DMS79 (cell line): ENCODE results near the gene TTLL11.

Source experiments
- DNase-seq: peaks from one replicate; lab custom pipeline; 2025; lab: John Stamatoyannopoulos, UW

TTLL11 gene

GRCh38 chr9:122050167-122050566 is 42.9 kb downstream of the TTLL11 start:
- no peak for DNase-seq

DNA sequence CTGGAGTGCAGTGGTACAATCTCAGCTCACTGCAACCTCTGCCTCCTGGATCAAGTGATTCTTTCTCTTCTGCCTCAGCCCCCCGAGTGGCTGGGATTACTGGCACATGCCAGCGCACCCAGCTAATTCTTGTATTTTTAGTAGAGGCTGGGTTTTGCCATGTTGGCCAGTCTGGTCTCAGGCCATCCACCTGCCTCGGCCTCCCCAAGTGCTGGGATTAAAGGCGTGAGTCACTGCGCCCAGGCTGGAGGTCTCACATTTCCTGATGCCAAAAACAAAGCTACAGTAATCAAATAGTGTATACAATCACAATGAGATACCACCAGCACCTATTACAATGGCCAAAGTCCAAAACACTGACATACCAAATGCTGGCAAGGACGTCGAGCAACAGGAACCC is 51.1 kb downstream of the TTLL11 start:
- no peak for DNase-seq

GRCh38 chr9:122040561-122041242 is 52.4 kb downstream of the TTLL11 start:
- DNase-seq, result no peak

GRCh38 chr9:122039234-122039633 is 53.9 kb downstream of the TTLL11 start:
- DNase-seq, result no peak

GRCh38 chr9:122036988-122037387 is 56.1 kb downstream of the TTLL11 start:
- DNase-seq, result no peak

DNA sequence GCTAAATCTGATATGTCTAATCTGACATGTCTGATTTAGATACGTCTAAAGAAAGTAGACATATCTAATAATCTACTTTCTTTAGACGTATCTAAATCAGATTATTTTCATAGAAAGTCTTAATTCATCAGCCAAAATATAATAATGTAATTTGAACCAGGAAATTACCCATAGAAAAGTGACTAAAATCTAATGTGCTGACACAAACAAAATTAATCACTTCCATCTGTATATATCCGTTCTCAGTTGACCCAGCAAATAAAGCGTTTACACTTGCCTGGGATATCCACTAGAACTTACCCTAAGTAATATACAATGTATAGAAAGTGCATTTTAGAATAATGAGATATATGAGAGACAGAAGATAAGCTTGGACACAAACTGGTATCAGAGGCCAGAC is 56.7 kb downstream of the TTLL11 start:
- DNase-seq, result no peak

GRCh38 chr9:122033775-122034373 is 59.2 kb downstream of the TTLL11 start:
- no peak for DNase-seq

DNA sequence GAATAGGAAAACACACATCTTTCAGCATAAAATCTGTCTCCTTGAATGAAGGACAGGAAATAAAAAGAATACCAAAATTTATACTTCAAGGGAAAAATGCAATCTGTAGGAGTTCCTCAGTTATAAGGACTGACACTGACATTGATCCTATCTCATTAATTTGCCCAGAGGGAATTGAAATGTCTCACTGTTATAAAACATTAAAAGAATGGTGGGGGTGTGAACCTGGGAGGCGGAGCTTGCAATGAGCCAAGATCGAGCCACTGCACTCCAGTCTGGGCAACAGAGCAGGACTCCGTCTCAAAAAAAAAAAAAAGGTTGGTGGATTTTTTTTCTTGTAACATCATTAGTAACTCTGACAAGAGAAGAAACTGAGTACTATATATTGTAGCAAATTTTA is 60.8 kb downstream of the TTLL11 start:
- DNase-seq, result no peak

DNA sequence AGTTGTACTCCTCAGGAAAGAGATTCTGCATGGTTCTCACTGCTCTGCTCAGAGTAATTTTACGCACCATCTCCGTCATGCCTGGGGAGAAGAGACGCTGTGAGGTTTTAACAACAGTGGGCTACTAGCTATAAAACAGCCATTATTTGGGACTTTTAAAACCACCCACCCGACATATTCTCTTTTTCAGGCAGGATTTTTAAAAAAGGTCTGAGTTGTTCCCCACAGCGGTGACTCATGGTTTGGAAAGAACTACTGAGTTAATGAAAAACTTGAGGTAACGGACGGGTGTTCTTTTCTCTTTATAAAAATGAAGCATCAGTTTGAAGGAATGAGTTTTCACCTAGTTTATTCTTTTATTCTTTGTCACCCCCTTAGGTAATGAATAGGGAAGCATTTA is 61.3 kb downstream of the TTLL11 start:
- DNase-seq, result no peak

GRCh38 chr9:122031157-122031556 is 62.0 kb downstream of the TTLL11 start:
- no peak for DNase-seq

DNA sequence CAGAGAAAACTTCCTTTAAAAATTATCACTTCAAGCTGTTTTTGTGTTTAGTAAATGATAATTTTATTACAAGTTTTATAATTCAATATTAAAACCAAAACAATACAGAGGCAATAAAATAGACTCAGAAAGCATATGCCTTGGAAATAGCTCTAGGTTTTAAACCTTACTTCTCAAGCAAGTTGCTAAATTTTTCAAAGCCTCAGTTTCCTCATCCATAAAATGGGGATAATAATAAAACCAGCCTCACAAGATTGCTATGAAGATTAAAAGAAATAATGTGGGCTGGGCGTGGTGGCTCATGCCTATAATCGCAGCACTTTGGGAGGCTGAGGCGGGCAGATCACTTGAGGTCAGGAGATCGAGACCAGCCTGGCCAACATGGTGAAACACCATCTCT is 62.8 kb downstream of the TTLL11 start:
- DNase-seq, result no peak

- no peak for DNase-seq
Measured at GRCh38 chr9:122029898-122030297, 63.2 kb downstream of the TTLL11 start.

DNA sequence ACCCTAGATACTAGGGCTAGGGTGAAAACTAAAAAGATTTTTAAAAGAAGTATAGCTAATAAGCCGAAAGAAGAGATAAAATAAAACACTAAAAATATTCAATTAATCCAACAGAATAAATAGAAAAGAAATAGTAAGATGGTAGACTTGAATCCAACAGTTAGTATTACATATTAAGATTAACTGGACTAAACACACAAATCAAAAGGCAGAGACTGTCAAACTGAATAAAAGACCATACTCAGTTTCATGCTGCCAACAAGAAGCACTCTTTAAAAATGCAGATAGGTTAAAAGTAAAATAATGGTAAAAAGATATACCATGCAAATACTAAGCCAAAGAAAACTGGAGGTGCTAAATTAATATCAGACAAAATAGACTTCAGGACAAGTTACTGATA is 65.0 kb downstream of the TTLL11 start:
- no peak for DNase-seq

DNA sequence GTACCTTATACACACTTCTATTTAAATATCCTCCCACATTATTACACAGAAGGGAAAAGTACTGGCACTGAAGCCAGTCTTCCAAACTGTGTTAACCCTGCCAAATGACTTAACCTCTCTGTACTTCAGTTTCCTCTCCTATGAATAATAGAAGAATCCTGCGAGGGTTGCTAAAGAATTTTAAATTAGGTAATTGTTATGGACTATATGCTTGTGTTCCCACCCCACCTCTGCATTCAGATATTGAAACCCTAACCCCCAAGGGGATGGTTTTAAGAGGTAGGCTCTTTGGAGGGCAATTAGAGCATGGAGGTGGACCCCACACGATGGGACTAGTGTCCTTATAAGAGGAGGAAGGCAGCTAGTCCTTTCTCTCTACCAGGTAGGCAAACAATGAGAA is 72.7 kb downstream of the TTLL11 start:
- DNase-seq, result no peak

DNA sequence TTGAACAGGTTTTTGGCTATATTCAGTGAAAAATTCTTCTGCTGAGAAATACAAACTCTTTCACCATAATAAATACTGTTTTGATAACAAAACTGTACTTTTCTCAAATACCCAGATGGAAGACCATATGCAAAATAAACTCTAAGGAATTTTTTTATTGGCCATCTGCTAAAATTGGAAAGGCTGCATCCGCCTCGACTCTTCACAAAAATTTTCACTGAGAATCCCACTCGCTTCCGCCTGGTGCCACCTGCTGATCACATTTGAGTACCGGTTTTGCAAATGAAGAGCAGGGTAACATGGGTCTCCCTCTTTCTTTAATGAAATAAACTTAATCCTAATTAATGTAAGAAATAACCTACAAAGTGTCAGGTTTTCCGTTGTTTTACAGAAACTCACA is 76.4 kb downstream of the TTLL11 start:
- peak; percentile 22 for DNase-seq

GRCh38 chr9:122016309-122016708 is 76.8 kb downstream of the TTLL11 start:
- no peak for DNase-seq

DNA sequence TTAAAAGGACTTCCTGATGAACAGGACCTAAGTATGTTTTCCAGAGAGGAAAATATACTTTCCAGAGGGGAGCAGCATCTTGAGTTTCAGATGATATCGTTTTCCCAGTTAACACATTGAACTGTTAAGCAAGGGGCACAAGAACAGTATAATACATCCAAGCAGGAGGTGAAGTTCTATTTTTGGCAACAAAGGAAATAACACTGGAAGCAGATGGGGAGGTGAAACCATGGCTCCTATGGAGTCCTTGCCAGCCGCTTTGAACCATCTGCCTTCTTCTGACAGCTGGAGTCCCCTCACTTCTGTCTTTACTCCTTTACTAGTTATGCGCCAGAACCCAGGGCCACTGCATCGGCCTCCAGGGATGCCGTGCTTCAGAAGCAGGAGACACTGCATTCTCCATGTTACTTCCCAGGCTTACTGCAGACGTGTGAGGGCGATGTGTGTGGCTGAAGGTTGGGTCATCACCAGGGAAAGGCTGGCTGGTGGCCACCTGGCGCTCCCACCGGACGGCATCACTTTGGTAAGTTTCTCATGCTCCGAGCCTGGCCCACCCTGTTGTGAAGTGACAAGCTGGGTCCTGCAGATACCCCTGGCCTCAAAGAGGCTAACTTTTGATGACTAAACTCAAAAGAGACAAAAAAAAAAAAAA is 77.8 kb downstream of the TTLL11 start:
- DNase-seq, result no peak

- DNase-seq, result no peak
Measured at GRCh38 chr9:122011818-122012498, 81.2 kb downstream of the TTLL11 start.

DNA sequence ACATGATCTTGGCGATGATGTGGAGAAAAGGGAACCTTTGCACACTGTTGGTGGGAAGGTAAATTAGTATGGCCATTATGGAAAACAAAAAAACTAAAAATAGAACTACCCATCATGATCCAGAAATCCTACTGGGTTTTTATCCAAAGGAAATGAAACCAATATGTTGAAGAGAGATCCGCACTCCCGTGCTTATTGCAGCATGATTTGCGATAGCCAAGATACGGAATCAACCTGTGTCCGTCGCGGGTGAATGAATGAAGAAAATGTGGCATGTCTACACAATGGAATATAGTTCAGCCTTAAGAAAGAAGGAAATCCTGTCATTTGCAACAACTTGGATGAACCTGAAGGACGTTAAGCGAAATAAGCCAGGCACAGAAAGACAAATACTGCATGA is 84.5 kb downstream of the TTLL11 start:
- DNase-seq, result no peak

DNA sequence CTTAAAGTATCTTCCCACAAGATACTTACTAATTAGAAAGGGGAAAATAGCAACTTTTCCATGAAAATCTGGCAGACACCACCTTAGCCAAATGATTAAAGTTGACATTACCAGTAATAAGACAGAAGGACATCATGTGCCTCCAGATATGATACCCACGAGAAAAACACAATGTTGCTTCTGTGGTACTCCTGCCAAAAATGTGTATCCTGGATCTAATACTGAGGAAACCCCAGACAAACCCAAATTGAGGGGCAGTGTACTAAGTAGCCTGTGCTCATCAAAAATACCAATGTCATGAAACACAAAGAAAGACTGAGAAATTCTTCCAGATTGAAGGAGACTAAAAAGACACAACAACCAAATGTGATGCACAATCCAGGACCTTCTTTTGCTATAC is 85.3 kb downstream of the TTLL11 start:
- no peak for DNase-seq

DNA sequence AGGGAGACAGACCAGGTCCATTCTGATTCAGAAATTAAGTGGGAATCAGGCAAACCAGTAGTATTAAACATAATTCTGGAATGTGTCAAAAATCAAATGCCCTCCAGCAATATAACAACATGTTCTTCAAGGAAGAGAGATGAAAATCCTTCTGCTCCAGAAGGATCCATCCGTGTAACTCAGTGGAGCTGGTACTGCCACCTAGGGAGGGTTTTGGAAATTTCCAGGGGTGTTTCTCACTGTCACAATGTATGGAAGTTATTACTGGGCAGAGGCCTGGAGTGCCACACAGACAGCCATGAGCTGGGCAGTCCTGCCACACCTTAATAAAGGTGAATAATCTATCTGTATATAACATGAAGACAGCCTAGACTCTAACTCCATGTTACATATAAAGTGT is 87.5 kb downstream of the TTLL11 start:
- no peak for DNase-seq

GRCh38 chr9:122004589-122004988 is 88.5 kb downstream of the TTLL11 start:
- DNase-seq, result no peak
